Endothelial cell of umbilical vein (primary cell): Measurements from ENCODE around the gene NEAT1. TPM values are rescaled to one million over a fixed set of nuclear protein-coding genes. Genes with fewer than 3 reads are reported as not detected.

ENCODE experiments used
- BruUV-seq: library from RNA; stranded (reverse); fragments of 400-500 nt; replicated peaks from 2 replicates; lab custom pipeline; 2021; lab: Mats Ljungman, UMichigan
- CTCF ChIA-PET: fragments of 300-600, 350-600 bp; sonication (Branson Sonifier 250); formaldehyde crosslinking; loops from one replicate; lab custom pipeline; 2021; ENCODE audit warnings: antibody characterized with exemption, inconsistent platforms; lab: Charles Lee
- POLR2A ChIA-PET: fragments of 300-600, 350-600 bp; sonication (Branson Sonifier 250); formaldehyde crosslinking; loops from one replicate; lab custom pipeline; 2021; ENCODE audit warnings: antibody characterized with exemption, inconsistent platforms; lab: Charles Lee
- DNase-seq: peaks from one replicate; pipeline ENCODE4 v3.0.0-alpha.2; 2011; ENCODE audit warnings: low read depth, low spot score
- FAIRE-seq: peaks from 2 replicates; lab custom pipeline; 2011; peaks lifted over from hg19 to GRCh38; lab: Jason Lieb, UNC
- H2AFZ ChIP-seq: 2 replicates; pipeline ENCODE4 v1.6.0; 2012; ENCODE audit warnings: low read depth, low read length, control low read depth, inconsistent platforms
- H3K27ac ChIP-seq: 2 replicates; pipeline ENCODE4 v1.5.1; 2011; ENCODE audit warnings: low read depth, mild to moderate bottlenecking, control low read depth, low read length, moderate library complexity; ENCODE audit not compliant: insufficient read depth
- H3K27me3 ChIP-seq, 2 experiments: 2 replicates each; pipeline versions ENCODE4 v1.6.0 to v1.6.1; 2011; ENCODE audit warnings: low read length in 2 of 2, mixed read lengths in 1 of 2; ENCODE audit not compliant: control insufficient read depth in 2 of 2, insufficient read depth in 2 of 2
- H3K36me3 ChIP-seq, 2 experiments: 2 replicates in 1 of 2; 3 replicates in 1 of 2; pipeline ENCODE4 v1.5.1; 2011; ENCODE audit warnings: low read length in 2 of 2, mild to moderate bottlenecking in 1 of 2, moderate library complexity in 1 of 2; ENCODE audit not compliant: control insufficient read depth in 2 of 2, insufficient read depth in 2 of 2; ENCODE audit errors: extremely low read depth in 1 of 2
- H3K4me1 ChIP-seq: 3 replicates; pipeline ENCODE4 v1.5.1; 2011; ENCODE audit warnings: mild to moderate bottlenecking, low read length; ENCODE audit not compliant: control insufficient read depth, insufficient read depth; ENCODE audit errors: extremely low read depth
- H3K4me2 ChIP-seq: 2 replicates; pipeline ENCODE4 v1.6.1; 2011; ENCODE audit warnings: low read length, control low read depth, mixed read lengths; ENCODE audit not compliant: insufficient read depth
- H3K4me3 ChIP-seq, 3 experiments: fragments of 200-600 bp in 1 of 3; sonication (generic), shearing (Covaris generic) in 1 of 3; replicated peaks in 1 of 3; 2 replicates each; pipeline ENCODE4 v1.5.1; 2011 to 2016; ENCODE audit warnings: control low read depth in 3 of 3, low read length in 3 of 3, mild to moderate bottlenecking in 2 of 3, inconsistent platforms in 1 of 3, low read depth in 1 of 3, moderate library complexity in 1 of 3; ENCODE audit not compliant: insufficient read depth in 1 of 3
- H3K79me2 ChIP-seq: 2 replicates; pipeline ENCODE4 v1.6.0; 2012; ENCODE audit warnings: low read length, inconsistent platforms; ENCODE audit not compliant: control insufficient read depth, insufficient read depth
- H3K9ac ChIP-seq: replicated peaks from 2 replicates; pipeline ENCODE3; 2011; ENCODE audit warnings: low read length, control low read depth; ENCODE audit not compliant: insufficient read depth; ENCODE audit errors: extremely low read depth
- H3K9me1 ChIP-seq: replicated peaks from 3 replicates; pipeline ENCODE4 v1.6.0; 2011; ENCODE audit warnings: mild to moderate bottlenecking, low read length; ENCODE audit not compliant: control insufficient read depth, insufficient read depth; ENCODE audit errors: extremely low read depth
- H3K9me3 ChIP-seq: replicated peaks from 2 replicates; pipeline ENCODE4 v1.5.1; 2012; ENCODE audit warnings: low read length, inconsistent platforms; ENCODE audit not compliant: control insufficient read depth, insufficient read depth
- H4K20me1 ChIP-seq: replicated peaks from 2 replicates; pipeline ENCODE3; 2011; ENCODE audit warnings: mild to moderate bottlenecking, low read length; ENCODE audit not compliant: control insufficient read depth, insufficient read depth; ENCODE audit errors: extremely low read depth
- CTCF ChIP-seq, 2 donors: IDR thresholded peaks; 1 replicate in 1 of 2; 2 replicates in 1 of 2; pipeline ENCODE4 v1.5.1; 2011; ENCODE audit warnings: low read length in 2 of 2, mild to moderate bottlenecking in 2 of 2, moderate library complexity in 2 of 2, control low read depth in 1 of 2, inconsistent platforms in 1 of 2, low read depth in 1 of 2; ENCODE audit not compliant: insufficient read depth in 1 of 2; ENCODE audit errors: extremely low read depth in 1 of 2
- EZH2 ChIP-seq: IDR thresholded peaks from 2 replicates; pipeline ENCODE4 v1.6.1; 2012; ENCODE audit warnings: borderline replicate concordance, low read depth, mild to moderate bottlenecking, moderate library complexity, low read length, inconsistent platforms; ENCODE audit not compliant: severe bottlenecking
- FOS ChIP-seq: IDR thresholded peaks from 2 replicates; pipeline ENCODE4 v1.6.1; 2011; ENCODE audit warnings: mild to moderate bottlenecking, low read length, moderate library complexity, borderline replicate concordance; ENCODE audit not compliant: insufficient read depth
- GATA2 ChIP-seq: IDR thresholded peaks from 2 replicates; pipeline ENCODE4 v1.7.0; 2011; ENCODE audit warnings: low read depth, mild to moderate bottlenecking, moderate library complexity, mixed read lengths, low read length; ENCODE audit not compliant: insufficient read length, insufficient read depth
- JUN ChIP-seq: IDR thresholded peaks from 2 replicates; pipeline ENCODE4 v1.6.1; 2011; ENCODE audit warnings: borderline replicate concordance, low read depth; ENCODE audit not compliant: insufficient read length, insufficient read depth
- MYC ChIP-seq: IDR thresholded peaks from one replicate; pipeline ENCODE4 v1.6.1; 2011; ENCODE audit warnings: mild to moderate bottlenecking, low read depth, low read length
- POLR2A ChIP-seq: IDR thresholded peaks from 2 replicates; pipeline ENCODE4 v1.6.1; 2012; ENCODE audit warnings: low read depth, mild to moderate bottlenecking, control low read depth, low read length
- POLR2AphosphoS5 ChIP-seq: IDR thresholded peaks from 2 replicates; pipeline ENCODE4 v1.6.1; 2012; ENCODE audit warnings: low read depth, mild to moderate bottlenecking, control low read depth, low read length, moderate library complexity; ENCODE audit not compliant: insufficient read depth
- dilution Hi-C: fragments of 300-500 bp; cut with MboI; formaldehyde crosslinking; loops from one replicate; pipeline ENCODE4 v1.15.0; 2019; ENCODE audit warnings: low sequenced_read_pairs; ENCODE audit not compliant: extremely low pct_ligation_motif_present
- intact Hi-C: fragments of 100-400 bp; cut with micrococcal nuclease; formaldehyde crosslinking; loops from one replicate; pipeline ENCODE4 v1.10.0; 2022
- polyA plus RNA-seq, 4 experiments: library from polyadenylated mRNA; depleted of rRNA in 3 of 4; stranded (reverse) in 3 of 4; unstranded in 1 of 4; fragments of >200 nt; gene quantifications; 2 replicates each; pipeline versions ENCODE4 v1.2.1 to v1.2.3, GENCODE V29; 2011 to 2012; ENCODE audit warnings: missing spikeins in 1 of 4
- total RNA-seq: library from RNA; stranded (reverse); gene quantifications from 2 replicates; pipeline ENCODE4 v1.2.3, GENCODE V29; 2021
- TF ChIP-seq, protein P1 (sequence below): IDR thresholded peaks from 2 replicates; pipeline ENCODE4 v1.6.1; 2011; ENCODE audit not compliant: insufficient read depth, insufficient read length

NEAT1 gene
- total and polyA plus RNA-seq, 2 donors (not counting 3 experiments of a cell fraction or from before 2014, with no cell fraction given): 34.4 to 957 TPM

GRCh38 chr11:65414776-65415498 lies 7.7 kb upstream of the NEAT1 start:
- no peaks in the 10 kb centered on the region for H4K20me1 ChIP-seq
- no peak for DNase-seq
- H2AFZ ChIP-seq: no peak overlapping the region
- FAIRE-seq: no peak
- H3K9ac ChIP-seq: no peak overlapping the region
- H3K4me2 ChIP-seq: no peak overlapping the region
- intact Hi-C loops: loop anchor here (10.0 kb wide), 1 partner anchor 50 kb away; no protein-coding TSS in a partner anchor
- H3K4me1 ChIP-seq: peaks cover 37% of the 10 kb centered on the region
- dilution Hi-C loops: no loop called here
- no peaks in the 10 kb centered on the region for H3K9me3 ChIP-seq
- no peaks in the 10 kb centered on the region for H3K9me1 ChIP-seq
- H3K27ac ChIP-seq: no peak overlapping the region
- no peak for TF ChIP-seq FOS
- no peak for TF ChIP-seq MYC
- no peak for TF ChIP-seq JUN
- TF ChIP-seq, protein P1, sequence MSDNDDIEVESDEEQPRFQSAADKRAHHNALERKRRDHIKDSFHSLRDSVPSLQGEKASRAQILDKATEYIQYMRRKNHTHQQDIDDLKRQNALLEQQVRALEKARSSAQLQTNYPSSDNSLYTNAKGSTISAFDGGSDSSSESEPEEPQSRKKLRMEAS: no peak
- TF ChIP-seq POLR2A: no peak
- no peak for TF ChIP-seq EZH2
- no peak for TF ChIP-seq POLR2AphosphoS5
- TF ChIP-seq CTCF (IDR thresholded peaks at IDR 0.05; ENCODE audit: extremely low read depth in 1 of 2, insufficient read depth in 1 of 2, low read depth in 1 of 2, low read length in 2 of 2): no peak
- TF ChIP-seq GATA2: no peak
- BruUV-seq: no TSS peak
- H3K36me3 ChIP-seq: peaks cover 6 to 22% of the 10 kb centered on the region in 2 experiments
- CTCF ChIA-PET: interaction anchor here (0.7 to 4.8 kb wide), 15 partner anchors 8 to 93 kb away, joined by 3 to 105 read pairs (median 5); partner anchors contain the start of gene SLC25A45
- POLR2A ChIA-PET: interaction anchor here (2.7 to 3.1 kb wide), 2 partner anchors 10 to 84 kb away, joined by 19 read pairs; partner anchors contain the start of gene MALAT1
- peaks cover 19% of the 10 kb centered on the region for H3K79me2 ChIP-seq
- no peak overlapping the region for H3K4me3 ChIP-seq
- no peaks in the 10 kb centered on the region for H3K27me3 ChIP-seq
